Measurements from ENCODE around the gene NPRL2. TPM values are rescaled to one million over a fixed set of nuclear protein-coding genes. Genes with fewer than 3 reads are reported as not detected.

Gene NPRL2
- total RNA-seq, 1 donor: 19.7 TPM

GRCh38 chr3:50327943-50328691 is 22.5 kb downstream of the NPRL2 start, which contains the start of gene TUSC2:
TUSC2 (minus strand) TSS chr3:50328223; CDS start chr3:50328099, 124 bp downstream.
- TF ChIP-seq CTCF (IDR thresholded peaks at IDR 0.05; ENCODE audit: insufficient read depth, low read length): no peak
- H3K4me3 ChIP-seq (ENCODE audit: low read depth, low read length): peak within 1 kb of the TSS; percentile 88
- DNase-seq (ENCODE audit: low read depth): peak; percentile 95

GRCh38 chr3:50327129-50327528 is 23.4 kb downstream of the NPRL2 start:
- TF ChIP-seq CTCF (IDR thresholded peaks at IDR 0.05; ENCODE audit: insufficient read depth, low read length): no peak
- no peak for DNase-seq (ENCODE audit: low read depth)
- H3K4me3 ChIP-seq (ENCODE audit: low read depth, low read length): peak overlapping the region; percentile 88

- no peak for TF ChIP-seq CTCF (IDR thresholded peaks at IDR 0.05; ENCODE audit: insufficient read depth, low read length)
- H3K4me3 ChIP-seq (ENCODE audit: low read depth, low read length): no peak overlapping the region
- no peak for DNase-seq (ENCODE audit: low read depth)
Measured at GRCh38 chr3:50326182-50326541, 24.4 kb downstream of the NPRL2 start.

- no peak overlapping the region for H3K4me3 ChIP-seq (ENCODE audit: low read depth, low read length)
- no peak for DNase-seq (ENCODE audit: low read depth)
- TF ChIP-seq CTCF (IDR thresholded peaks at IDR 0.05; ENCODE audit: insufficient read depth, low read length): no peak
Measured at GRCh38 chr3:50325497-50326181, 24.9 kb downstream of the NPRL2 start.

- H3K4me3 ChIP-seq (ENCODE audit: low read depth, low read length): no peak overlapping the region
- no peak for TF ChIP-seq CTCF (IDR thresholded peaks at IDR 0.05; ENCODE audit: insufficient read depth, low read length)
- DNase-seq (ENCODE audit: low read depth): no peak
Measured at GRCh38 chr3:50325113-50325480, 25.5 kb downstream of the NPRL2 start.

GRCh38 chr3:50324351-50325112 is 26.0 kb downstream of the NPRL2 start:
- DNase-seq (ENCODE audit: low read depth): peak; percentile 64
- no peak overlapping the region for H3K4me3 ChIP-seq (ENCODE audit: low read depth, low read length)
- TF ChIP-seq CTCF (IDR thresholded peaks at IDR 0.05; ENCODE audit: insufficient read depth, low read length): peak; percentile 87

All from fibroblast of the aortic adventitia (primary cell).